ENCODE results near the gene FBXL16. TPM values are rescaled to one million over a fixed set of nuclear protein-coding genes. Genes with fewer than 3 reads are reported as not detected.

Gene FBXL16
- total RNA-seq, 1 donor from 2014 or later: 0.13 TPM

DNA sequence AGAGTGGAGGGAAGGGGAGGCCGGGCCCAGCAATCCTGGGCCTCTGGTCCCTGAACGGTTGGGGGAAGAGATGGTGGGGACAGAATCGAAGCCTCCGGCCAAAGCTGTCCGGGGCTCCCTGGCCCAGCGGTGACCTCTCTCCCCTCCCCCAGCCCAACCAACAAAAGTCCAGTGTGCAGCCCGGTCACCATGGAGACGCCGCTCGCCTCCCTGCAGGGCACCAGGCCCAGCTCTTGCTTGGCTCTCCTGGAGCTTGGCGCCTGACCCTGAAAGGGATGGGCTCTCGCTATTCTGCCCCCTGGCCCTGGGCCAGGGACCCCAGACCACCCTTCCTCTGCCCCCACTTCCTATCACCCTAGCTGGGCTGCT is 10.6 kb upstream of the FBXL16 start:
- peak overlapping the region; percentile 92 for H3K4me2 ChIP-seq
- peak overlapping the region; percentile 95 for H3K4me3 ChIP-seq
- no peak overlapping the region for H2AFZ ChIP-seq (replicated peaks)
- no peaks in the 10 kb centered on the region for H3K9me3 ChIP-seq (ENCODE audit: low read depth)
- peak overlapping the region; percentile 88 for H3K4me3 Mint-ChIP-seq
- no peaks in the 10 kb centered on the region for H3K9me3 Mint-ChIP-seq
- H3K36me3 Mint-ChIP-seq: peaks cover 2% of the 10 kb centered on the region
- H3K4me1 Mint-ChIP-seq: peaks cover 42% of the 10 kb centered on the region
- H3K27me3 ChIP-seq: peaks cover 34% of the 10 kb centered on the region
- TF ChIP-seq, protein P1, sequence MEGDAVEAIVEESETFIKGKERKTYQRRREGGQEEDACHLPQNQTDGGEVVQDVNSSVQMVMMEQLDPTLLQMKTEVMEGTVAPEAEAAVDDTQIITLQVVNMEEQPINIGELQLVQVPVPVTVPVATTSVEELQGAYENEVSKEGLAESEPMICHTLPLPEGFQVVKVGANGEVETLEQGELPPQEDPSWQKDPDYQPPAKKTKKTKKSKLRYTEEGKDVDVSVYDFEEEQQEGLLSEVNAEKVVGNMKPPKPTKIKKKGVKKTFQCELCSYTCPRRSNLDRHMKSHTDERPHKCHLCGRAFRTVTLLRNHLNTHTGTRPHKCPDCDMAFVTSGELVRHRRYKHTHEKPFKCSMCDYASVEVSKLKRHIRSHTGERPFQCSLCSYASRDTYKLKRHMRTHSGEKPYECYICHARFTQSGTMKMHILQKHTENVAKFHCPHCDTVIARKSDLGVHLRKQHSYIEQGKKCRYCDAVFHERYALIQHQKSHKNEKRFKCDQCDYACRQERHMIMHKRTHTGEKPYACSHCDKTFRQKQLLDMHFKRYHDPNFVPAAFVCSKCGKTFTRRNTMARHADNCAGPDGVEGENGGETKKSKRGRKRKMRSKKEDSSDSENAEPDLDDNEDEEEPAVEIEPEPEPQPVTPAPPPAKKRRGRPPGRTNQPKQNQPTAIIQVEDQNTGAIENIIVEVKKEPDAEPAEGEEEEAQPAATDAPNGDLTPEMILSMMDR (IDR thresholded peaks at IDR 0.05): no peak
- TF ChIP-seq EZH2phosphoT487 (IDR thresholded peaks at IDR 0.05): no peak
- TF ChIP-seq EZH2 (IDR thresholded peaks at IDR 0.05): no peak
- H3F3A ChIP-seq (ENCODE audit: low read depth): peaks cover 43% of the 10 kb centered on the region
- no peaks in the 10 kb centered on the region for H3K36me3 ChIP-seq
- H3K9ac ChIP-seq: no peak overlapping the region
- peak overlapping the region; percentile 87 for H3K27ac Mint-ChIP-seq
- peaks cover 43% of the 10 kb centered on the region for H4K20me1 ChIP-seq (ENCODE audit: low read depth)
- peaks cover 12% of the 10 kb centered on the region for H3K27me3 Mint-ChIP-seq (ENCODE audit: insufficient read depth, low read depth)
- peak overlapping the region; percentile 23 for H3K27ac ChIP-seq
- peaks cover 37% of the 10 kb centered on the region for H3K4me1 ChIP-seq
- DNase-seq (ENCODE audit: low spot score): peak; percentile 95
- H3K79me2 ChIP-seq (ENCODE audit: low read depth): no peaks in the 10 kb centered on the region

DNA sequence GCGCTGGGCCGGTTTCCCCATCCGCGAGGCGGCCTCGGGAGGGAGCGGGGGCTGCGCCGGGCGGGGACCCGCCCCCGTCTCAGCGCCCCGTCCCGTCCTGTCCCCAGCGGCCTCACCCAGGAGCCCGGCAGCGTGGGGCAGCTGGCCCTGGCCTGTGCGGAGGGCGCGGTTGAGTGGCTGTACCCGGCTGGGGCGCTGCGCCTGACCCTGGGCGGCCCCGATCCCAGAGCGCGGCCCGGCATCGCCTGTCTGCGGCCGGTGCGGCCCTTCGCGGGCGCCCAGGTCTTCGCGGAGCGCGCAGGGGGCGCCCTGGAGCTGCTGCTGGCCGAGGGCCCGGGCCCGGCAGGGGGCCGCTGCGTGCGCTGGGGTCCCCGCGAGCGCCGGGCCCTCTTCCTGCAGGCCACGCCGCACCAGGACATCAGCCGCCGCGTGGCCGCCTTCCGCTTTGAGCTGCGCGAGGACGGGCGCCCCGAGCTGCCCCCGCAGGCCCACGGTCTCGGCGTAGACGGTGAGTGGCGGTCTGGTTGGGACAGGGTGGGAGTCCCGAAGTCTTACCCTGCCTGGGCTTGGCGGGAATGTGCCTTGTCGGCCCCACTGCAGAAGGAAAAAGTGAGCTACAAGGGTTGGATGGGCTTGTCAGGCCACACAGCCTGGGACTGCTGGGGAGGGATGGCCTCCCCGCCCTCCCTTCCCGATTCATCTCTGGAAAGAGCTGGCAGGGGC is 10.0 kb upstream of the FBXL16 start:
- TF ChIP-seq, protein P1 (IDR thresholded peaks at IDR 0.05): peak; percentile 42
- TF ChIP-seq EZH2 (IDR thresholded peaks at IDR 0.05) (peak; percentile 40), EZH2phosphoT487 (IDR thresholded peaks at IDR 0.05) (no peak)
- H3K36me3 ChIP-seq: no peaks in the 10 kb centered on the region
- Mint-ChIP-seq H3K4me3 (peak overlapping the region; percentile 88), H3K9me3 (no peaks in the 10 kb centered on the region), H3K36me3 (peaks cover 2% of the 10 kb centered on the region), H3K27me3 (ENCODE audit: insufficient read depth, low read depth) (peaks cover 11% of the 10 kb centered on the region), H3K4me1 (peaks cover 46% of the 10 kb centered on the region), H3K27ac (peak overlapping the region; percentile 72)
- peaks cover 40% of the 10 kb centered on the region for H3K27me3 ChIP-seq
- H2AFZ ChIP-seq (replicated peaks): no peak overlapping the region
- H4K20me1 ChIP-seq (ENCODE audit: low read depth): peaks cover 45% of the 10 kb centered on the region
- peak; percentile 83 for DNase-seq (ENCODE audit: low spot score)
- H3K27ac ChIP-seq: peak overlapping the region; percentile 23
- H3K4me2 ChIP-seq: peak overlapping the region; percentile 92
- H3K9ac ChIP-seq: no peak overlapping the region
- H3F3A ChIP-seq (ENCODE audit: low read depth): peaks cover 38% of the 10 kb centered on the region
- H3K79me2 ChIP-seq (ENCODE audit: low read depth): no peaks in the 10 kb centered on the region
- H3K4me1 ChIP-seq: peaks cover 37% of the 10 kb centered on the region
- H3K9me3 ChIP-seq (ENCODE audit: low read depth): no peaks in the 10 kb centered on the region
- peak overlapping the region; percentile 95 for H3K4me3 ChIP-seq

DNA sequence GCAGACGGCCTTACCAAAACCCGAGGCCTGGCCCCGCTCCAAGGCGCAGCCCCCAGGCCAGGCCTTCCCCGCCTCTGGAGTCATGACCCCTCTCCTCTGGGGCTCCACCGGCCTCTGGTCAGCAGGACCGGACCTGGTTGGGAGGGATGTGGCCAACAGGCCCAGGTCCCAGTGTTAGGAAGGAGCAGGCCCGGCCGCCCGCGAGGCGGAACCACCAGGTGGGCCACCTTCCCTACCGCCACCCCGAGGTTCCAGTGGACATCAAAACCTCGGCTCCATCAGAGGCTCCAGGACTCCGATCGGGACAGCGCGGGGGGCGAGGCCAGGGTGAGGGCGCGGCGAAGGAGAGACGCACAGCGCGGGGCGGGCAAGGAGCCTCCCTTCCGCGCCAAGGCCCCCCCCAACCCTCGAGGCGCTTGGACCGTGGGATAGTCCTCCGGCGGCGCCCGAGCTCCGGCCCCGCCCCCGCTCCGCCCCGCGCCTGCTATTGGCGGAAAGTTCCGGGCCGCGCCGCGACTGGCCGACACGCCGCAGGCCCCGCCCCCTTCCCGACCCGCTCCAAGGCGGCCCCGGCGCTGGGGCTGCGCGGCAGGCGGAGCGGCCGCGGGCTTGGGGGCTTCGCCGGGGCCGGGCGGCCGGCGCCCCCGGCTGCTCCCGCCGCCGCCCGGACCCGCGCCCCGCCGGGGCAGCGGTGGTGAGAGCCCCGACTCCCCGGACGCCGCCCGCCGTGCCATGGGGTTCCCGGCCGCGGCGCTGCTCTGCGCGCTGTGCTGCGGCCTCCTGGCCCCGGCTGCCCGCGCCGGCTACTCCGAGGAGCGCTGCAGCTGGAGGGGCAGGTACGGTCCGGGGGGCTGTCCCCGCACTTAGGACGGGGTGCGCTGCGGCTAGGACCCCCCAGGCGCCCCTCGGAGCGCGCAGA is 9.2 kb upstream of the FBXL16 start, which contains the start of gene METRN:
METRN (plus strand) TSS at position 561 of the 919 bp plus-strand sequence; CDS start at position 733, 172 bp downstream.
- Mint-ChIP-seq H3K4me3 (peak within 1 kb of the TSS; percentile 88), H3K27ac (peak within 1 kb of the TSS; percentile 72), H3K36me3 (peaks cover 2% of the 10 kb centered on the region), H3K27me3 (ENCODE audit: insufficient read depth, low read depth) (peaks cover 5% of the 10 kb centered on the region), H3K9me3 (no peaks in the 10 kb centered on the region), H3K4me1 (peaks cover 50% of the 10 kb centered on the region)
- H3K79me2 ChIP-seq (ENCODE audit: low read depth): no peaks in the 10 kb centered on the region
- H3F3A ChIP-seq (ENCODE audit: low read depth): peaks cover 31% of the 10 kb centered on the region
- no peaks in the 10 kb centered on the region for H3K9me3 ChIP-seq (ENCODE audit: low read depth)
- no peak within 1 kb of the TSS for H2AFZ ChIP-seq (replicated peaks)
- TF ChIP-seq EZH2 (IDR thresholded peaks at IDR 0.05) (no peak), EZH2phosphoT487 (IDR thresholded peaks at IDR 0.05) (no peak)
- TF ChIP-seq, protein P1 (IDR thresholded peaks at IDR 0.05): no peak
- H3K4me1 ChIP-seq: peaks cover 37% of the 10 kb centered on the region
- H4K20me1 ChIP-seq (ENCODE audit: low read depth): peaks cover 44% of the 10 kb centered on the region
- peak within 1 kb of the TSS; percentile 95 for H3K4me3 ChIP-seq
- peak; percentile 97 for DNase-seq (ENCODE audit: low spot score)
- no peaks in the 10 kb centered on the region for H3K36me3 ChIP-seq
- no peak within 1 kb of the TSS for H3K9ac ChIP-seq
- H3K4me2 ChIP-seq: peak within 1 kb of the TSS; percentile 92
- H3K27ac ChIP-seq: peak within 1 kb of the TSS; percentile 23
- H3K27me3 ChIP-seq: peaks cover 48% of the 10 kb centered on the region
